Measurements from ENCODE around the gene DICER1.
"Not testable (repeated sequence)": the region's sequence is repeated elsewhere in the genome, so short reads cannot be mapped to it uniquely, and the experiment has no call there.

Gene DICER1

DNA sequence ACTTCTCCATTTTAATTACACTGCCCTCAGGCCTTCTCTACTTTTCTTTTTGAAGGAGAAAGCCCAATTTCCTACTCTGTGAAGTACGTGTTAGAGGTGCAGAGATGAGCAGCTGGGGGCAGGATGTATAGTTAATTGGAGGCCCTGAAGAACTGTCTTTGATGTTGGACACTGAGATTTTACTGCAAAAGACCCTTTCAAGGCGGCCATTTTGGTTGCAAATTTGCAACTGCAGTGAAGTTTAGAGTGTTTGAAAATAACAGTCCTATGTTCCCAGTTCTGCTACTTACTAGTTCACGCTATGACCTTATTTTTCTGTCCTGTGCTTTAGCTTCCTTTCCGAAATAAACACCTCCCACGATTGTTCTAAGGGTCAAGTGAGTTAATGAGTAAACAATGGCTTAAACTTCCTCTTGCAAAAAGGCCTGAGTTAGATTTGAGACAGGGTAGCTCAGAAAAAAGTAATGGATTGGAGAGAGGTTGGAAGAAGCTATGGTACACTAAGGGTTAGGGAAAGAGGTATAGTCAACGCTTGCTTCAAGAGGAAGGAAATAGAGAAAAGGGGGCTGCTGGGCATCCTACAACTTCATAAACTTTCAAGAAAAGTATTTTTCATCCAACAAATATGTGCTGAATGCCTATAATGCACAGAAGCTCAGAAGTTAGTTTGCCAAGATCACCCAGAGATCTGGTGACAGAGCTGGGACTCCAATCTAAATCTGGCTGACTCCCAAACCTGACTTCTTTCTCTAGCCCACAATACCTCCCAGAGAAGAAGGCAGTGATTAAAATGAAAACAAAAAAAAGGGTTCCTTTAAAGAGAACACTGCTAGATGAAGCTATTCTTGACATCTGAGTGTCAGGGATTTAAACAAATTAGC, 26.4 kb upstream of the DICER1 start:
- DNase-seq: no peak

DNA sequence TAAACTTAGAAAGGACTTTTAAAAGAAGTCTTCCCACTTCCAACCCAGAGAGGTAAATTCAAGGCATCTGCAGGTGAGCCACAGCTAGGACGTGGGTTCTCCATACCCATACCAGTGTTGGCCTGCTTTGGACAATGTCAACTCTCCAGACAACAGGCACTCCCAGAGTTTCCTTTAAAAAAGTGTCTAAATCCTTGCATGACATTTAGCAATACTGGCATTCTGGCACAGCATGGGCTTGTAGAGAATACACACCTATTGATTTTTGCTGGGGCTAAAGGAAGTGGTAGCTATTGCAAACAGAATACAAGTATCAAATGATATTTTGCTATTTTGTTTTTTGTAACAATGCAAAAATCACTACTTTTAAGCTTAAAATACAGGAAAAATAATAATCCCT, 25.8 kb upstream of the DICER1 start:
- no peak for DNase-seq

DNA sequence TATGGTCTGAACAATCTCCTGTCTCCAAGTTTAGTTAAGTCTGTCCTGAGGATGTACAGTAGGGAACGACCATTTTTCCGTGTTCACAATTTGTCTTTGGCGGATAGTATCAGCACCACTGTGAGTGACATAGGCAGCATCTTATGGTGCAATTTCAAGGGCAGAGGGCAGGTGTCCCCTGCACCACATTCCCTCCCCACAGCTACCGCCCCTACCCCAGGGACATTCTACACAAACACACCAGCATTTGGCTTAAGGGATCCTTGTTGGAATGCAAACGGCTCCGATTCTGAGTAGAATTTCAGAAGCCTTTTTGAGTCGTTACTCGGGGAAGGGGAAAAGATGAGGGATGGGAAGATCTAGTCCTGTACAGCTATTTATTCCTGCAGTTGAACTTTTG, 25.1 kb upstream of the DICER1 start:
- no peak for DNase-seq

GRCh38 chr14:95180966-95181741, 23.8 kb upstream of the DICER1 start:
- no peak for DNase-seq

DNA sequence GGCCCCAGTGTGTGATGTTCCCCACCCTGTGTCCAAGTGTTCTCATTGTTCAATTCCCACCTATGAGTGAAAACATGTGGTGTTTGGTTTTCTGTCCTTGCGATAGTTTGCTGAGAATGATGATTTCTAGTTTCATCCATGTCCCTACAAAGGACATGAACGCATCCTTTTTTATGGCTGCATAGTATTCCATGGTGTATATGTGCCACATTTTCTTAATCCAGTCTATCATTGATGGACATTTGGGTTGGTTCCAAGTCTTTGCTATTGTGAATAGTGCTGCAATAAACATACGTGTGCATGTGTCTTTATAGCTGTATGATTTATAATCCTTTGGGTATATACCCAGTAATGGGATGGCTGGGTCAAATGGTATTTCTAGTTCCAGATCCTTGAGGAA, 18.3 kb upstream of the DICER1 start:
- not testable (repeated sequence) for DNase-seq

DNA sequence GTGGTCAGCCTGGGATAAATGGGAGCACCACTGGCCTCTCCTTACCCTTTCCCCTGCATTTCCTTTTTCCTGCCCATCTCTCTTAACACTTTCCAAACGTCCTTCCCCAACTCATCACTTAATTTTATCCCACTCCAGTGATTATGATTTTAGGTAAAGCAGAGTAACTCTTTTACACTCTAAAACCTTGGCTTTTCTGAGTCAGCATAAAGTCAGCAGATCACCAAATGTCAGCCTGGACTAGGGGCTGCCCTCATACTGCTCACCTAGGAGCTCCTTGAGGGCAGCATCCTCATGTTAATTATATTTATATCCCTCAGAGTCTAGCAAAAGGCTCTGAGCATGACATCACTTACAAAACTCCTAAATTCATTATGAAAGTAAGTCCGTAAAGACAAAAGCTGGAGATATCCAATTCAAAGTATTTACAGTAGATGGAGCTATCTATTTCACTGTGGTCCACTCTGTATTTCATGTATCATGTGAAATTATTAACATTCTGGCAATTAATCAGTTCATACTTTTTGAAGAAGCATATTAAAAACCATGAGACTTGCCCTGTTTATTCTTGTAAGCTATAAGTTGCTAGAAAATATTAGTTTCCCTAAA, 17.0 kb upstream of the DICER1 start:
- DNase-seq: no peak

DNA sequence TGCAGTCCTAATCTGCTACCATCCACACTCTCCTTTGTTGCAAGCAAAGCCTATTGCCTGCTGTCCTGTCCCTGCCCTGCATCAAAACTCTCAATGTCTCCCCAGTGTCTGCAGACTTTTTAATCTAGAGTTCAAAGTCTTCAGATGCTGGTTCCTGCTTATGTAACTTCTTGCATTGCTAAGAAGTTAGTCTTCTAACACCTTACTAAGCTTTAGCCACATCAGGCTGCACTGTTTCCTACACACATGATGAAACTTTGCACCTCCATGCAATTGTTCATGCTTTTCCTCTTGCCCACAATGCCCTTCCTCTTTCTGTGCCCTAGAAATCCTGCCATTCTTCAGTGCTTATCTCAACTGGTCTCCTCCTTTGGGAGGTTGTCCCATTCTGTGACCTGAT, 16.2 kb upstream of the DICER1 start:
- DNase-seq: no peak

DNA sequence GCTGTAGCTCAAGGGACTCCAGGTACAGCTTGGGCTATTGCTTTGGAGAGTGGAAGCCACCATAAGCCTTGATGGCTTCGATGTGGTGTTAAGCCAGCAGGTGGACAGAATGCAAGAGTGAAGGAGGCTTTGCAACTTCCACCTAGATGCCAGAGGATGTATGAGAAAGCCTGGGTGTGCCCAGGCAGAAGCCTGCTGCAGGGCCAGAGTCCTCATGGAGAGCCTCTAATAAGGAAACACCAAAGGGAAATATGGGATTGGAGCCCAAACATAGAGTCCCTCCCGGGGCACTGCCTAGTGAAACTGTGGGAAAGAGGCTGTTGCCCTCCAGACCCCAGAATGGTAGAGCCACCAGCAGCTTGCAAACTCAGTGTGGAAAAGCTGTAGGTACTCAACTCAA, 9.8 kb upstream of the DICER1 start:
- DNase-seq: no peak

GRCh38 chr14:95165517-95165916, 8.2 kb upstream of the DICER1 start:
- DNase-seq: no peak

DNA sequence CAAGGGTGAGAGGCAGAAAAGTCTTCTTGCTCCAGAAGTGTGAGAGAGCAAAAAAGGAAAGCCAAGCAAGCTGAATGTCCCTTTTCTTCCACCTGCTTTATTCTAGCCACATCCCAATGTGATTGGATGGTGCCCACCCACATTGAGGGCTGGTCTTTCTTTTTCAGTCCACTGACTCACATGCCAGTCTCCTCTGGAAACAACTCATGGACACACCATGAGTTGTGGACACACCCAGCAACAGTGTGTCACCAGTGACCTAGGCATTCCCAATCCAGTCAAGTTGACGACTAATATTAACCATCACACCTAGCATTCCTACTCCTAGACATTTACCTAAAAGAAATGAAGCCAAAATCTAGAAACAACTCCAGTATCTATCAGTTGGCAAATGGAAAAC, 7.2 kb upstream of the DICER1 start:
- no peak for DNase-seq

GRCh38 chr14:95163666-95164065, 6.3 kb upstream of the DICER1 start:
- DNase-seq: no peak

DNA sequence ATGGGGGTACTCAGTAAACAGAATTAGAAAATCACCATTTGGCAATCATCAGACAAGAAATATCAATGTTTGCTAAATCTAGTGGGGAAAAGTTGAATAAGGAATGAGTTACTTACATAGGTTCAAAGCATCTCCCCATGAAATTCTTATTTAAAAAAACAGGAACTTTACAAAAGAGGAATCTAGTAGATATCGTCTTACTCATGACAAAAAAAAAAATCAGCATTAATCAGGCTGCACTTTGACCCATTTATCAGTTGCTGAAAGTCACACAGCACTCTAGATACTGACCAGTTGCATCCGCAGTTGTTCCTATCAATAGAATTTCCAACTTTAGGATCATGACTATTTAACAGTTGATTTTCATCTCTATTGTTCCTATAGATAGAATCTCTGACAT, 5.8 kb upstream of the DICER1 start:
- no peak for DNase-seq

GRCh38 chr14:95162641-95163040, 5.3 kb upstream of the DICER1 start:
- DNase-seq: no peak

- no peak for DNase-seq
Observed at GRCh38 chr14:95157048-95157326, 342 bp downstream of the DICER1 start.

DNA sequence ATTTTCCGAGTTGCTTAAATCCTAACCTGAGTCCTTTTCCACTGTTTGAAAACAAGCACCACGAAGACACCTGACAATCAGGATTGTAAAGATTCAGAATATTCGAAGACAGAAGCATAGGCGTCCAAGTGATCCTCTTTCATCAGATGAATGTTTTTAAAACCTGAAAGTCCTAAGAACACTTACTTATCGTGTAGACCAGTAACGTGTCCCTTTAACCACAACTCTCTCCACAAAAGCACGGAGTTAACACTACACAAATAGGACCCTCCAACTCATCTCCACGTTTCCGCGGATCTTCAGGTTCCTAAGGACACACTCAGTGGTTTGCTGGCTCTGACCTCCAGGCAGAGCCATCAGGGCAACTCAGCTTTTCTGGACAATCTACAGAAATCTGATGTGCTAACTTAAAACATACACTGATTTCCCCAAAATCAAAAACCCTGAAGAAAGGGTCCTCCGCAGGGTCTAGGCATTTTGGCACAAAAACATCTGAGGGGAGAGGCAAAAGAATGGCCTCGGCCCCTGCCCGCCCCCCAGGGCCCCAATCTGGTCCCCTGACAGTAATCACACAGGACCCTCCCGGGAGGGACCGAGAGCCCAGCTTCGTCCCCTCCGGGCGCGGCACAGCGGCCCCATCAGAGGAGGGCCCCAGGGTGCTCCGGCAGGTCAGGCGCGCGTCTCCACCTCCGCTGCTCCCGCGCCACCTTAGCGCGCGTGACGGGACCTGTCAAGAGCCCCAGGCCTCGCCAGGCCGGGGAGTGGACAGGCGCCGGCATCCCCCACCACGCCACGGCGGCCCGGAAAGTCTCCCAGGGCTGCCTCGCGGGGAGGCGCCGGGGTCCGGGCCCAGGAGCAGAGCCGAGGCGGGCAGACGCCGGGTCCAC, 925 bp downstream of the DICER1 start:
- peak; percentile 7 for DNase-seq

- DNase-seq: peak; percentile 11
Observed at GRCh38 chr14:95155045-95155444, 2.3 kb downstream of the DICER1 start.

DNA sequence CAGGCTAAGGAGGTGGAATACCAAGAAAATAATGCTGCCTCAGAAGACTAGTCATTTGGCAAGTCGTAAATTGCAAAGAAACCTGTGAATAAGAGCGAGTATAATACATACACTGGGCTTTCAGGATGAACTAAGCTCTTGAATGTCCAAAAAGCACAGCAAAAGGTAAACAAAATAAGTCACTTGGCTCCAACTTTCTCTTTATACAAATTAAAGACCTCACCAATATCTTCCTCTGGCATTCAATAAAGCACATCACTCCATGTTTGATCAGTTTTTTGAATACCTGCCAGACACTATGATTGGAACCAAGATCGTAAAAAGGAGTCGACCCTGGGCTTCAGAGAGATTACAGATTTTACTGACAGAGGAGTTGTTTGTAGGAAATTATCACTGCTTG, 3.5 kb downstream of the DICER1 start:
- DNase-seq: no peak

- no peak for DNase-seq
Observed at GRCh38 chr14:95151561-95151960, 5.8 kb downstream of the DICER1 start.

GRCh38 chr14:95150910-95151309, 6.4 kb downstream of the DICER1 start:
- no peak for DNase-seq

DNA sequence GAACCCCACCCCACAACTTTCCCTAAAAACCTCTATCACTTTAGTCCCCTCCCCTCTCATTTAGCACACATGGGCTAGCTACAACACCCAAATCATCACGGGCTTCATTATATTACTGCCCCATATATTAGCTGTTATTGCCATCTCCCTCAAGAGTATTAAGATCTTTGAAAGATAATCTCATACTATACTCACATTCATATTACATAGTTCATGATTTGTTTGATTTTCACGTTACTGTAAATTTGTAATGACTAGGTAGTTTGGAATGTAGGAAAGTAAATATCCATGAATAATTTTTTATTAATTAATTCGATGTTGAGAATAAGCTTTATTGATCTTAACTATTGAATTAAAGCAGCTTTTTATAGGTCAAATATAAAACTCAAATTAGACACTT, 7.9 kb downstream of the DICER1 start:
- DNase-seq: no peak

DNA sequence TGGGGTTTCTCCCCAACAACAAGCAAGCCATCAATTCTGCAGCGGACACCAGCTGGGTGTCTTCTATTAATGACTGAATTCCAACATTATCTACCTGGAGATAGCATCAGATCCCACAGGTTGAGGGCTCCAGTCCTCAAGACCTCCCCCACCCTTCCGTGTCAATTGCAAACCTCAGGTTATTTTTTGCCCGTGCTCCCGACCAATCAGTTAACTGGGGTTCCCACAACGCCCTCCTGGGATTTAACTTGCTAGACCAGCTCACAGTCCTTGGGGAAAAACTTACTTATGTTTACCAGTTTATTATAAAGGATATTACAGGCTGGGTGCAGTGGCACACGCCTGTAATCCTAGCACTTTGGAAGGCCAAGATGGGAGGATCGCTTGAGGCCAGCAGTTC, 9.7 kb downstream of the DICER1 start:
- no peak for DNase-seq

DNA sequence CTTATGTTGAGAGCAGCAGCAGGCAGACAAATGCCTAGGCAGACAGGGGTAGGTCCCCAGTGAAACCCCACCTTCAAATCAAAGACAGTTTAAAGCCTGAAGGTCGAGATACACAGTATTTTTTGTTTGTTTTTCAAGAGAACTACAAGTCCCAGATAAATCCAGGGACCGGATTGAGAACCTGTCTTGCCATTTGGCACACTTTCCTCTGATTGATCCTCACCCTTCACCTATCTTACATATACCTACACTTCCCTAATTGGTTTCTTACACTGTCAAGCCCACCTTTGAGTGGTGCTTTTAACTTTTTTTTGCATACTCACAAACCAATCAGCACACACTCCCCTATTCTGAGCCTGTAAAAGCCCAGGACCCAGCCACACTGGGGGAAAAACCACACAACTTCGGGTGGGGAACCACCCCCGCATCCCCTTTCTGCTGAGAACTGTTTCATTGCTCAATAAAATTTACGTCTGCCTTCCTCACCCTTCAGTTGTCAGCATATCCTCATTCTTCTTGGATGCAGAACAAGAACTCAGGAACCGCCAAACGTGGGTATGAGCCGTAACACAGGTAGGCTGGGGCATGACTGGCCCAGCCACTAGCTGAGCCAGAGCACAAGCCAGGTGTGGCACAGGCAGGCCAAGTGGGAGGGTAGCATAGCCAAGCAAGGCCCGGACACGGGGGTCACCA, 11.1 kb downstream of the DICER1 start:
- no peak for DNase-seq

- no peak for DNase-seq
Observed at GRCh38 chr14:95144849-95145248, 12.5 kb downstream of the DICER1 start.
